Glomerular visceral epithelial cell (primary cell): Measurements from ENCODE around the gene TNIK.

Experiments
- DNase-seq: peaks from one replicate; pipeline ENCODE4 v3.0.0-alpha.2; 2016; ENCODE audit errors: extremely low spot score

The TNIK gene

DNA sequence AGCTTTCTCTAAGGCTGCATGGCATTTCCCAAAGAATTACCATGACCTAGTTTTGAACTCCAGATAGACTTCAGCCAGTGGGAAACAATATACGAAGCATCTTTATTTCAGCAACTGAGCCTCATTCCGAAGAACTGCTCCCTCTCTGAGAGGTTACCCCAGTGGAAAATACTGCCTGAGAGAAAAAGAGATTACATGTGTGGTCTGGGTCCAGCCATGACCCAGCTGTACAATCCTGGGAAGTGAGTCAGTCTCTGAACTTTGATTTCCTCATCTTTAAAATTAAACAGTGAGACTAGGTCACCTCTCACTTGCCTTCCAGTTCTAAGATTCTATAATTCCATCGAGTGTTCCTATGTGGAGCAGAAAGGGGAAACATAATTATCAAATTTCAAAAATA lies 42.4 kb downstream of the TNIK start:
- peak; percentile 53 for DNase-seq

DNA sequence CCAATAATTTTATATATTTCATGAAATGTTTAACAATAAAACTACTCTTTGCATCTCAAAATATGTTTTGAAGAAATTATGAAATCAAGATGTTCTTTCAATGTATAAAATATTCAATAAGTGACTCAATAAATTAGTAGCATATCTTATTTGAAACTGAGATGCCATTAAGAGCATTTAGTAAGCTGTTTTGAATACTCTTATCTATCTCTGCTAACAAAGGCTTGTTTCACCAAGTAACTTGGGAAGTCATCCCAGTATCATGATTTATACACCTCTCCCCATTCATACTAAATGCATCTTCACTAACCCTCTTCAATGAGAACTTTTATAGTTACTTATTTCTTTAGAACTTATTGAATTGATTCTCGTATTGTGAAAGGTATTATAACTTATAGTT lies 43.1 kb downstream of the TNIK start:
- no peak for DNase-seq

DNA sequence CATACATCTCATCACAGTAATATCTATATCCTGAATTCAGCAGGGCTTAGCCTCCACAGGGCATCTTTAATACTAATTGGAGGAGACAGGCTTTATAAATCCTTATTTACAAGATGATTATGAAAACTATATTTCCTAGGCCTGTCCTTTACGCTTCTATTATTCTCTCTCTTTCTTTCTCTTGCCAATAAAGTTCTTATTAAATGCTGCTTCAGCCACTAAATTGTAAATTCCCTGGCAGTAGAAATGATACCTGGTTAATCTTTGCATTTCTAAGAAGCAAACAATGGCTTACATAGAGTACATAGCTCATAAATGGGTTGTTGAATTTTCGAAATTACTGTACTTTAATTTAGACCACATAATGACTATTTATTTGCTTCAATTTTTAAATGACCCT lies 43.5 kb downstream of the TNIK start:
- DNase-seq: no peak

DNA sequence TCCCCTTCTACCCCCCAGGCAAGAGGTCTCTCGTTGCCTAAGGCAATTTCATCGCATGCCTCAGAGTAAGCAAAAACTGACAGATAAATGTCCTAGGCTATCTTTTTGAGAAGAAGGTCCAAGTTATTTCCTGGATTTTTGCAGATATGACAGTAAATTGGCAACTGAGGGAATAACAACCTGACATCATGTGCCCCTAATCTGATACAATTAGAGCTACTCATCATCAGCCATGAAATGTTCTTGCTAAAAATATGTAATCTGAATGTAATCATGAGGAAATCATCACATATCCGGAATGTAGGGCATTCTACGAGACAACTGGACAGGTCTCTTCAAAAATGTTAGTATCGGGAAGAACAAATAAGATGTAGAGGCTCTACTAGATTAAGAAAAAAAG lies 44.1 kb downstream of the TNIK start:
- no peak for DNase-seq

- DNase-seq: peak; percentile 15
Measured at GRCh38 chr3:171415070-171415469, 45.1 kb downstream of the TNIK start.

DNA sequence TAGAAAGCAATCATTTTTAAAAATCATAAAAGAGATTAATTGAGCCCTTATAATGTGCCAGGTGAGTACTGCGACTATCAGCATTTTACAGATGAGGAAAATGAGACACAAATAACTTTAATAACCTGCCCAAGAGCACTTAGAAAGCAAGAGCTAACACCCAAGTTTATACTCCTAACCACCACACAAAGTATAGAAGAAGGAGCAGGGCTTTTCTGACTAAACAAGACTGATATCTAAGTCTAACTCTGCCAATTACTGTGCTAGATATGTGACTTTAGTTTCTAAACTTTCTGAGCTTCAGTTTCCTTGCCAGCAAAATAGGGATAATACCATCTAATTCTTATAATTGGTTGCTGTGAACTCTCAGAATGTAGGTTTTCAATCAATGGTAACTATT lies 47.7 kb downstream of the TNIK start:
- no peak for DNase-seq

DNA sequence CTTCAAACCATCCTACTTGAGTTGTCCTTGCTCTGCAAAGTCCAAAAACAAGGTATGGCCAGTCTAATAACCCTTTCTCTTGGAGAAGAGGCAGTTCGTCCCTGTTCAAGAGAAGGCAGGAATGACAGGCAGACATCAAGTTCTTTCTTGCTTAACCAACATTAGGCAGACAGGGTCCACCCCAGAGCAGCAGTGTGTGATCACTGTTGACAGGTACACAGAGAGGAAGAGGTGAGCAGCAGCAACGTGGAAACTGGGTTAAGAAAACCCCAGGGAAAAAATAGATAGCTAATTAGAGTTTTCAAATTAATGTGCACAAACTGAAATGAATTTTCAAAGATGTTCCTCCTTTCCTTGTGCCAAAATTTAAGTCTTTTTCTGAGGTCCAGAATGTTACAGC lies 48.2 kb downstream of the TNIK start:
- DNase-seq: no peak

DNA sequence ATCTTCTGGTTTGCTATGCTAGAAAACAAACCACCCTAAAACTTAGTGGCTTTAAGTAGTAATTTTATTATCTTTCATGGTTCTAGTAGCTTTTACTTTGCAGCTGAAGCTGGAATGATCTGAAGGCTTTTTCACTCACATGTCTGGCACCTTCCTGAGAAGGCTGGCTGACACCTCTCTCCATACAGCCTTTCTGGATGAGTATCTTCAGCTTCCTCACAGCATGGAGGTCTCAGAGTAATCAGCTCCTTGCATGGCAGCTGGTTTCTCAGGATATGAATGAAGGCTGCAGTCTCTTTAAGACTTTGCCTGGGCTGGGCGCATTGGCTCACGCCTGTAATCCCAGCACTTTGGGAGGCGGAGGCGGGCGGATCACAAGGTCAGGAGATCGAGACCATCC lies 50.0 kb downstream of the TNIK start:
- DNase-seq: no peak

GRCh38 chr3:171407759-171408158 lies 52.4 kb downstream of the TNIK start:
- DNase-seq: peak; percentile 74

GRCh38 chr3:171404376-171404967 lies 55.7 kb downstream of the TNIK start:
- no peak for DNase-seq

- DNase-seq: no peak
Measured at GRCh38 chr3:171402281-171402680, 57.9 kb downstream of the TNIK start.

DNA sequence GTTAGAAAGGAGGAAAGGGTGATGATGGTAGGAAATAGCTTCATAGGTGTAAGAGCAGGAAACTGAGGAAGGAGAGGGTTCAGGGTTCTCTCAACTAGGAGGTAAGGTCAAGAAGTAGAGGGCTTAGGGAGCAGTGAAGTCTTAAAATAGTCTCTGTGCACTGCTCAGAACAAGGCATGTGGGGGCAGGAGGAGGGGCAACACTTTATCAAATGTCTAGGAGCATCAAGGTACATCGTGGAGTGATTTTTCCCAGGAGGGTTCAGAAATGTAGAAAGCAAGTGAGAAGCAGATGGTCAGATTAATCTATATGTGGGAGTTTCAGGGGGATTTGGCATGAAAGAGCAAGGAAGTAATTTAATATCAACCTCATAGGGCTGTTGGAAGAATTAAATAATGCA lies 58.8 kb downstream of the TNIK start:
- no peak for DNase-seq

- no peak for DNase-seq
Measured at GRCh38 chr3:171399842-171400241, 60.4 kb downstream of the TNIK start.

DNA sequence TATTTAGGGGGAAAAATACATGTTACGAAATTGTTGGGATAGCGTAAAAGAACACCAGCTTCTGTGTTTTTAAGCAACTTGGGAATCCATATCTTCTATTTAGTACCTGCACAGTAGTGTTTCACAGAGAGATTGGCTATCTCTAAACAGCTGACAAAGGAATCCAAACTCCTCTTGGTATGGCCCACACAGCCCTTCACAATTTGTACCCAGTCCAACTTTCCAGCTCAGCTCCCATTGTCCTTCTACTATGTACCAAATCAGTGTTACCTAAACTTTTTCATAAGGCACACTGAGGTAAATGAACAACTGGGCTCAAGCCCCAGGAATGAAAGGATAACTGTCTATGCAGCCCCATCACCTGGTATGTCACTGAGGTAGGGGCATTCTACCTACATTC lies 61.9 kb downstream of the TNIK start:
- no peak for DNase-seq

- no peak for DNase-seq
Measured at GRCh38 chr3:171397089-171397488, 63.1 kb downstream of the TNIK start.

DNA sequence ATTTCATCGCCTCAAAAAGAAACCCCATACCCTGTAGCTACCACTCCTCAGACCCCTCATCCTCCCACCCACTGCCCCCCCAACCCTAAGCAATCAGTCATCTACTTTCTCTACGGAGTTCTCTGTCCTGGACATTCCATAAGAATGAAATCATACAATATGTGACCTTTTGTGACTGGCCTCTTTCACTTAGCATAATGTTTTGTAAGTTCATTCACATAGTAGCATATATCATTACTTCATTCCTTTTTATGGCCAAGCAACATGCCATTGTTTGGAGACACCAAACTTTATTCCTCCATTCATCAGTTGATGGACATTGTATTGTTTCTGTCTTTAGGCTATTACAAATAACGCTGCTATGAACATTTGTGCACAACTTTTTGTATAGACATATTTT lies 64.2 kb downstream of the TNIK start:
- peak; percentile 46 for DNase-seq

DNA sequence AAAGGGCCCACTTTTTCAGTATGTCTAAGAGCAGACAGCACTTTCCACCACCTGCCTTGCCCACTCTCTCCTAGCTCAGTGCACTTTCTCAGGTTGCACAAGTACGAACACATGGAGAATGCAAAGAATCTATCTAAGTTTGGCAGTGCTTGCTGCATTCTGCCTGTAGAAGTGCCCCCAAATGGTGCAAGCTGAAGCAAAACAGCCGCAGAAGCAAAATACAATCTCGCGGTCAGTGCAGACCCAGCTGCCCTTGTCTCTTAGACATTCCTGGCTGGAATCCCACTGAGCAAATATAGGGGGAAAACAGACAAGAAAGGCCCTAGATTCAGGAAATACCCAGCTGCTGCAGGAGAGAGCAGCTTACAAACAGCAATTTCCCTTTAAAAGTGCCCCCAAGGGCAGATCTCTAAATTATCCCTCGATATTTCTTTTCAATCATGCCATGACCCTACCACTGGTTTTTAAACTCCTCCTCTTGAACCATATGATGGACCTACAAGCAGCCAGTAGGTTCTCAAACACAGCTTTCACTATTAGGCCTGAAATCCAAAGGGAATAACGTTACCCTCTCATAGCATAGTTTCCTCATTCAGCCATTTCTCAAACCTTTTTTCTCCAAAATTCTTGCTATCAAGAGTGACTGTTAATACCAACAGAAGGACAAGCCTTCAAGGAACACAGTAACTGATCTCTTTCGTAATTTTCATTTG lies 67.0 kb downstream of the TNIK start:
- DNase-seq: peak; percentile 70

DNA sequence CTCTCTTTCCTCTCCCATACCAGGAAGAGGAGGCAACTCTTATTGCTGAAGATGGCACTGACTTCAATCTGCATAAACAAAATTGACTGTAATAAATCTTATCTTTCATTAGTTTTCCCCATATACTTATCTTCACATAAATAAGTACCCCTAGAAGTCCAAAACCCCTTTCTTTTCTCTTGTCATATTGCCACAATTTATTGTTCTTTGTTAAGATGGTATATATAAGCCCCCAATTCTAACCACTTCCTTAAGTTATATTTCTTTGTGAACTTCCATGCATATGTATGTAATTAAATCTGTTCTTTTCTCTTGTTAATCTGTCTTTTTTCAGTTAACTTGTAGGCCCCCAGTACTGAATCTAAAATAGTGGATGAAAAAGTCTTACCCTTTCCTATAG lies 68.8 kb downstream of the TNIK start:
- no peak for DNase-seq

GRCh38 chr3:171390051-171390941 lies 69.9 kb downstream of the TNIK start:
- DNase-seq: no peak

GRCh38 chr3:171389491-171389890 lies 70.7 kb downstream of the TNIK start:
- DNase-seq: no peak

DNA sequence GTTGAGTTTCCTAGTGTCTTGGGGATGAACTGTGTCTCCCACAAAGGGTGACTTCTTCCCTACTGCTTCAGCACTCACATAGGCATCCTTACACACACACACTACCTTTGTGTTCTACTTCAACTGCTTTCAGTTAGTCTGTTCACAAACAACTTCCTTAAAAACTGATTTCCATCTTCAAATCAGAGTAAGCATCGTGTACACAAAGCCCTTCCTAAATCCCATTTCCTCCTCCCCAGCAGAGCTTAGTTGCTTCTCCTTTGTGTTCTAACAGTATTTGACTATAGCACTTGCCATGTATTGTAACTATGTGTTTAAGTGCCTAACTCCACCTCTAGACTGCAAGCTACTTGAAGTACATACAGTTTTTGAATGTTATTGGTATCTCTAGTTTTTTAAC lies 71.7 kb downstream of the TNIK start:
- DNase-seq: no peak

GRCh38 chr3:171387062-171387461 lies 73.1 kb downstream of the TNIK start:
- DNase-seq: no peak

GRCh38 chr3:171385086-171385485 lies 75.1 kb downstream of the TNIK start:
- DNase-seq: no peak
